IPS-18a (cell line): Measurements from ENCODE around the gene MTMR3.

ENCODE experiments used
- H3K27ac ChIP-seq: one replicate; pipeline ENCODE4 v1.5.1; 2013; ENCODE audit warnings: low read length
- H3K27me3 ChIP-seq: one replicate; pipeline ENCODE4 v1.6.1; 2013; ENCODE audit warnings: mild to moderate bottlenecking, low read length; ENCODE audit not compliant: control insufficient read depth, insufficient read depth
- H3K36me3 ChIP-seq: one replicate; pipeline ENCODE4 v1.6.1; 2013; ENCODE audit warnings: low read depth, low read length; ENCODE audit not compliant: control insufficient read depth
- H3K4me1 ChIP-seq: one replicate; pipeline ENCODE4 v1.6.1; 2013; ENCODE audit warnings: low read depth, low read length; ENCODE audit not compliant: control insufficient read depth
- H3K4me3 ChIP-seq: one replicate; pipeline ENCODE4 v1.5.1; 2013; ENCODE audit warnings: low read length
- H3K9ac ChIP-seq: one replicate; pipeline ENCODE4 v1.6.1; 2013; ENCODE audit warnings: mild to moderate bottlenecking, low read length, moderate library complexity
- H3K9me3 ChIP-seq: one replicate; pipeline ENCODE4 v1.6.1; 2013; ENCODE audit warnings: low read depth, low read length; ENCODE audit not compliant: control insufficient read depth

The MTMR3 gene

DNA sequence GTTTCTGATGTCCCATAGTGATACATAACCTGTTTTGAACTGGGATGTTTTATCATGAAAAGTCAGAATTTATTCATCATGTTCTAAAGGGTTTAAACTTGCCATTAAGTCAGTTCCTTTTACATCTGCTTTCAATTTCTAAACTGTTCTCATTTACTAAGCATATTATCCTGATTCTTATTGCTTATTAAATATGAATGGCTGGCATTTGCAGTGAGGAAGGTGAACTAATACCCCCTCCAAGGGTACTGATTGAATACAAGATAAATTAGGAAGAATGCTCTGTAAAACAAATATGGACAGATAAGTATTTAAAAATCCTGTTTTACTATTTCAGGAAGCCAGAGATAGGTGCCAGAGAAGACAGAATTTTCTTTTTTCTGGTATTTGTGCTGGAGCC, 126.5 kb downstream of the MTMR3 start:
- Histone ChIP-seq H3K36me3 (peaks cover 28% of the 10 kb centered on the region), H3K9me3 (no peaks in the 10 kb centered on the region), H3K9ac (no peak overlapping the region), H3K4me3 (no peak overlapping the region), H3K27ac (no peak overlapping the region), H3K27me3 (no peaks in the 10 kb centered on the region), H3K4me1 (no peaks in the 10 kb centered on the region)

DNA sequence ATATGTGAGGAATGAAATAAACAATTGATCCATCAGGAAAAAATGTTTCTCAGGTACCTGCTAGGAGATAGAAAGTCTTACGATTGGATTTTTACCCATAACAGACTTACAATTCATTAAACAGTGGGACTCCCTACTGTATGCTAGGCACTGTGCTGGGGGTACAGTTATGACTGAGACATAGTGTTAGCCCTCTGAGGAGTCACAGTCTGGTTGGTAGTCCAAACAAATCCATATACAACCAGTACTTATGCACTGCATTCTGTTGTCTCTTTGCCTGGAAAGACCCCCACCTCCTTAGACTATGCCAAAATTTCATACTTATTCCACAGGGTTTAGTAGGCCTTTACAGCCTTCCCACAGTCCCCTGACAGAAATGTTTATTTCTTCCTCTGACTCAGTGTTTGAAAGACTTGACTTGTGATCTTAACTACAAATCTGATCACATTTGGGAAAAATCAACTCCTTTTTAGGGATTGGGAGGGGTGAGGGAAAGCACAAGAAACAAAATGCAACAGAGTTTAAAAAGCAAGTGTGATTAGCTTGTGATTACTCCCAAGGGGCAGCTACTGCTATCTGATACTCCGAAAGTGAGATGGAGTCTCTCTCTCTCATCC, 127.9 kb downstream of the MTMR3 start:
- no peaks in the 10 kb centered on the region for H3K9me3 ChIP-seq
- H3K4me1 ChIP-seq: no peaks in the 10 kb centered on the region
- H3K4me3 ChIP-seq: no peak overlapping the region
- H3K36me3 ChIP-seq: peaks cover 33% of the 10 kb centered on the region
- H3K27me3 ChIP-seq: no peaks in the 10 kb centered on the region
- no peak overlapping the region for H3K9ac ChIP-seq
- H3K27ac ChIP-seq: no peak overlapping the region

DNA sequence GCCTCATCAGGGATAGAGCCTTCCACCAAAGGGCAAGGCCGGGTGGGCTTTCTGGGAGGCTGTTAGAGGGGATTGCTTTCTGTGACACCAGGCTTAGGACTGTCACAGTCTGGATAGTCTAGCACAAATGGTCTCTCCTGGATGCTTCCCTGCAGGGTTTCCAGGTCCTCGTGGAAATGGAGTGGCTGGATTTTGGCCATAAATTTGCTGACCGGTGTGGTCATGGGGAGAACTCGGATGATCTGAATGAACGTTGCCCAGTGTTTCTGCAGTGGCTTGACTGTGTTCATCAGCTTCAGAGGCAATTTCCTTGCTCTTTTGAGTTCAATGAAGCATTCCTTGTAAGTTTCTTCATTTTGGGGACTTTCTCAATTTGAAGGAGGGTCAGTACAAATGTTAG, 130.2 kb downstream of the MTMR3 start:
- no peak overlapping the region for H3K4me3 ChIP-seq
- no peak overlapping the region for H3K9ac ChIP-seq
- H3K36me3 ChIP-seq: peaks cover 44% of the 10 kb centered on the region
- no peak overlapping the region for H3K27ac ChIP-seq
- no peaks in the 10 kb centered on the region for H3K27me3 ChIP-seq
- no peaks in the 10 kb centered on the region for H3K4me1 ChIP-seq
- H3K9me3 ChIP-seq: no peaks in the 10 kb centered on the region

DNA sequence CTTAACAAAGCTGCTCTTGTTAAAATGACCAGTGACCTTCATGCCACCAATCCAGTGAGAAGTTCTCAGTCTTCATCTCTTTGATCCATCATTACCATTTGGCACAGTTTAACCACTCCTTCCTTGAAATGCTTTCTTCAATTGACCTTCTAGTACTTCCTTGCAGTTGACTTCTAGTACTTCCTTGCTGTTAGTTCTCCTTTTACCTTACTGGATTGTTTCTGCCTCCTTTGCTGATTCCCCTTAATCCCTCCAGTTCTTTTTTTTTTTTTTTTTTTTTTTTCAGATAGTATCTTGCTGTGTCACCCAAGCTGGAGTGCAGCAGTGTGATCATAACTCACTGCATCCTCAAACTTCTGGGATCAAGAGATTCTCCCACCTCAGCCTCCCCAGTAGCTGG, 131.3 kb downstream of the MTMR3 start:
- no peak overlapping the region for H3K4me3 ChIP-seq
- no peak overlapping the region for H3K27ac ChIP-seq
- H3K36me3 ChIP-seq: peaks cover 42% of the 10 kb centered on the region
- no peaks in the 10 kb centered on the region for H3K27me3 ChIP-seq
- H3K9me3 ChIP-seq: no peaks in the 10 kb centered on the region
- H3K4me1 ChIP-seq: no peaks in the 10 kb centered on the region
- H3K9ac ChIP-seq: no peak overlapping the region

DNA sequence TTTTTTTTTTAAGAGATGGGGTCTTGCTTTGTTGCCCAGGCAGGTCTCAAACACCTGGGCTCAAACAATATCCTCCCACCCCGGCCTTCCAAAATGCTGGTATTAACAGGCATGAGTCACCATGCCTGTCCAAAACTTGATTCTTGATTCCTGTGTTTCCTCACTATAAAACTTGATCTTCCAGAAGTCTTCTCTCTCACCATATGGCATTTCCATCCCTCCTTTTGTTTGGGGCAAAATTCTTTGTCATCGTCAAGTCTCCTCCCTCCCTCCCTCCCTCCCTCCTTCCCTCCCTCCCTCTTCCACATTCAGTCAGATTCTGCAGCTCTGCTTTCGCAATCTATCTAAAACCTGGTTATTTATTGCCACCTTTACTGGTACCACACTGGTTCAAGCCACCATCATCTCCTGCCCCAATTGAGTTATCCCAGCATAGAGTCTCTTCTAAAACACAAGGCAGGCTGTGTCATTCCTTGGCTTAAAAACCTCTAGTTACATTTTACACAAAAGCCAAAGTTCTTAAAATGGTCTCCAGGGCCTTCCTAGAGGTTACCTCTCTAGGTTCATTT, 132.3 kb downstream of the MTMR3 start:
- Histone ChIP-seq H3K9me3 (no peaks in the 10 kb centered on the region), H3K27me3 (no peaks in the 10 kb centered on the region), H3K9ac (no peak overlapping the region), H3K4me1 (no peaks in the 10 kb centered on the region), H3K36me3 (peaks cover 42% of the 10 kb centered on the region), H3K27ac (no peak overlapping the region), H3K4me3 (no peak overlapping the region)

DNA sequence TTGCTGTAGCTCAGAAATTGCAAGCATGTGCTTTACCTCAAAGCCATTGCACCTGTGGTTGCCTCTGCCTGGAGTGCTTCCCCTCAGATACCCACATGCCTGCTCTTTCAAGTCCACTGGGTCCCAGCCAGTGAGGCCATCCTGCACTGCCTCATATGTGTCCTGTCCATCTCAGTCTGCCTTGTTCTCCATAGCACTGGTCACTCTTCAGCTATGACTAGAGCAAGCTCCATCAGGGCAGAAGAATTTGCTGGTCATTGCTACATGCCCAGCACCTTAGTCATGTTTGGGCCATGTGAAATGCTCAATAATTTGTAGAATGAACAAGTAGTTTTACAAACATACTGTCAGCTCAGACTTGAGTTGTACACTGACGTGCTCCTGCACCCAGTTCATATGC, 132.9 kb downstream of the MTMR3 start:
- H3K27ac ChIP-seq: no peak overlapping the region
- H3K9ac ChIP-seq: no peak overlapping the region
- no peaks in the 10 kb centered on the region for H3K4me1 ChIP-seq
- no peak overlapping the region for H3K4me3 ChIP-seq
- H3K9me3 ChIP-seq: no peaks in the 10 kb centered on the region
- peaks cover 46% of the 10 kb centered on the region for H3K36me3 ChIP-seq
- no peaks in the 10 kb centered on the region for H3K27me3 ChIP-seq

DNA sequence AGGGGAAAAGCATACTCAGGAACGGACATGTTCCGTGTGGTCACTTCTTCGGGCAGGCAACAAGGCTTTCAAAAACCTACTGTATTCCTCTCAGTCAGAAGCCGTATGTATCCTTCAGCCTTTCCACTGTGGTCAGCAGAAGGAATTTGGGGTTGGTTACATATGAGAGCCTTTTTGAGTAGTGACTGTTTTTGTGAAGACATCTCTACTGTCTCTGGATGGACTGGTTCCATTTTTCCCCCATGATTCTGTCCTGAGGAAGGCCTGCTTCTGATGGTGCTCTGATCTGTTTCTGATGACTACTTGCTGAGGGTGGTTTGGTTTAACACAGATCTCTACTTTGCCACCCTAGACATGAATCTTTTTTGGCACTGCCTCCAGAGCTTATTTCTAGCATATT, 133.6 kb downstream of the MTMR3 start:
- Histone ChIP-seq H3K9ac (no peak overlapping the region), H3K27ac (no peak overlapping the region), H3K27me3 (no peaks in the 10 kb centered on the region), H3K4me3 (no peak overlapping the region), H3K9me3 (no peaks in the 10 kb centered on the region), H3K4me1 (no peaks in the 10 kb centered on the region), H3K36me3 (peaks cover 52% of the 10 kb centered on the region)

DNA sequence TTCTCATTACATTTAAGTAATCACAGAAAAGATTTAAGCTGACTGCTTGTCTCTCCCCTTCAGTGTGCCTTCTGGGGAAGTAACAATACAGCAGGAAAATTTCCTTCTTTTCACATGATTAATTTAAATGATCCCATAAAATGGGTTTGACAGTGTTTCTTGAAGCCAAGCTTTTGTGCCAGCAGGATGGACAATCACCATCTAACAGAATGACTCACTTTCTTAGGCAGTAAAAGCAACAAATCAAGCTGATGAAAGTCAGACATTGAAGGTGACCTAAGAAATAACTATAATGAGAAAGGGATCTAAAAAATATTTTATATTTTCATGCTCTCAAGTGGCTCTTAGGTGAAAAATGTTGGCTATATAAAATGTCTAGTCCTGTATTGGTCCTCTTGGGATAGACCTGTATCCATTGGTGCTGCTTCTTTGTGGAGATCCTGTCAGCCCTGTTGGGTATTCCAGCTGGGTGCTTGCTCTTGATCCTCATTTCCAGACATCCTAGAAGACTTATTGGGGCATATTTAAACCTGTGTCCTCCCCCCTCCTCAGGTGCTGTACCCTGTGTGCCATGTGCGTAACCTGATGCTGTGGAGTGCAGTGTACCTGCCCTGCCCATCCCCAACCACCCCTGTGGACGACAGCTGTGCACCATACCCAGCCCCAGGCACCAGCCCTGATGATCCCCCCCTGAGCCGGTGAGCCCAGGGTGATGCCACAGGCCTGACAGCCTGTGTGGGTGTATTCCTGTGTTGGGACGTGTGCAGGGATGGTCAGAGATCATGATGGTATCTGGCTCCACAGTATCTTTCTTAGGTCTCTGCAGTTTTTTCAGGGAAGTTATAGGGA, 134.6 kb downstream of the MTMR3 start:
- Histone ChIP-seq H3K36me3 (peaks cover 61% of the 10 kb centered on the region), H3K4me3 (no peak overlapping the region), H3K9me3 (no peaks in the 10 kb centered on the region), H3K4me1 (no peaks in the 10 kb centered on the region), H3K9ac (no peak overlapping the region), H3K27me3 (no peaks in the 10 kb centered on the region), H3K27ac (no peak overlapping the region)

DNA sequence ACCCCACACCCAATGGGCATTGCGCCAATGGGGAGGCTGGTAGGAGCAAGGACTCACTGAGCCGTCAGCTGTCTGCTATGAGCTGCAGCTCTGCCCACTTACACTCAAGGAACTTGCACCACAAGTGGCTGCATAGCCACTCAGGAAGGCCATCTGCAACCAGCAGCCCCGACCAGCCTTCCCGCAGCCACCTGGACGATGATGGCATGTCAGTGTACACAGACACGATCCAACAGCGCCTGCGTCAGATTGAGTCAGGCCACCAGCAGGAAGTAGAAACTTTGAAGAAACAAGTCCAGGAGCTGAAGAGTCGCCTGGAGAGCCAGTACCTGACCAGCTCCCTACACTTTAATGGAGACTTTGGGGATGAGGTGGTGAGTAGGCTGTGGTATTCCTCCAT, 137.5 kb downstream of the MTMR3 start:
- Histone ChIP-seq H3K4me3 (no peak overlapping the region), H3K9ac (no peak overlapping the region), H3K27me3 (no peaks in the 10 kb centered on the region), H3K4me1 (no peaks in the 10 kb centered on the region), H3K27ac (no peak overlapping the region), H3K36me3 (peaks cover 73% of the 10 kb centered on the region), H3K9me3 (no peaks in the 10 kb centered on the region)

DNA sequence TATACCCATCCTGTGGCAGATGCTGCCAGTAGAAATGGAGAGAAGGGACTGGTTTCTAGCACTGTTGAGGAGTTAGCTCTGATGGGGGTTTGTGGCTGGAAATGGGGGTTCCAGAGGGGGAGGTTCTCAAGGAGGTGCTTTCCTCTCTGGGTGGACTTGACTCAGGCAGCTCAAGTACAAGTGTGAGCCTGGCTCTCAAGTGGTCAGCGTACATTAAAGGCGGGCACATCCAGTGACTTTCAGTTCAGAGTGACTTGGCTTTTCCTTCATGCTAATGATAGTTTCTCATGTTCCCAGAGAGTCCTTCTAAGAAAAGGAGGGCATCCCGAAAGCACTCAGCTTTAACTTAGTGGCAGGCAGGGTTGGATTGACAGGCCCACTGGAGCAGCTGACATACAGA, 138.4 kb downstream of the MTMR3 start:
- H3K9me3 ChIP-seq: no peaks in the 10 kb centered on the region
- H3K27me3 ChIP-seq: no peaks in the 10 kb centered on the region
- peaks cover 74% of the 10 kb centered on the region for H3K36me3 ChIP-seq
- H3K4me3 ChIP-seq: no peak overlapping the region
- no peak overlapping the region for H3K27ac ChIP-seq
- H3K4me1 ChIP-seq: no peaks in the 10 kb centered on the region
- no peak overlapping the region for H3K9ac ChIP-seq

DNA sequence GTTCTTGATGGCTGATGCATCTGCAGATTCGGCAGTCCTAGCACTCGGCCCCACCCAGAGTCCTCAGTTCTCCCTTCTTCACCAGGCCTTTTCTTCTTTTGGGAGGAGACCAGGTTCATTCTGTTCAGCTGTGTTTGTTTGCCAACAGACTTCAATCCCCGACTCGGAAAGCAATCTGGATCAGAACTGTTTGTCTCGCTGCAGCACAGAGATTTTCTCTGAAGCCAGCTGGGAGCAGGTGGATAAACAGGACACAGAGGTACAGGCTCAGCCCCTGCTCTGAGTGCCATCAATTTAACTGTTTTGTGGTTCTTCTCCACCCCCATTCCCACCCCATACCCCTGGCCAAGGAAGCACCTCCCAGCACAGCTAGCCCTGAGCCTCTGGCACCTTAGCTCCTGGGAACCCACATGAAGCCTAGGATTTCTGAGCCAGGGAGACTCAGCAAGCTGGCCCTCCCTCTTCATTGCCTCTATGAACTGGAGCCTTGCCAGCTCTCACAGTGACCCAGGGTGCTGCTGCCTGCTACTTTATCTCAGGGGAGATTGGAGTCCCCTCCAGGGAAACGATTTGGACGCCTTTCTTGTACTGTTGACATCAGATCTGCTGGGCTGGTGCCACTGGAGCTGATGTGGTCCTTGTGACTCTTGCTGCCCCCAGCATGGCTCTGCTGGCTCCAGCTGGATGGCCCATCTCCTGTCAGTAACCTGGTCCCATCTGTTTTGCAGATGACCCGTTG, 139.1 kb downstream of the MTMR3 start:
- no peaks in the 10 kb centered on the region for H3K27me3 ChIP-seq
- H3K4me1 ChIP-seq: no peaks in the 10 kb centered on the region
- H3K36me3 ChIP-seq: peaks cover 74% of the 10 kb centered on the region
- no peaks in the 10 kb centered on the region for H3K9me3 ChIP-seq
- H3K4me3 ChIP-seq: no peak overlapping the region
- no peak overlapping the region for H3K27ac ChIP-seq
- no peak overlapping the region for H3K9ac ChIP-seq
